Stomach smooth muscle (tissue), 2 donors: ENCODE data around the gene MLLT6.

Source experiments
- H3K27ac ChIP-seq: one replicate; pipeline ENCODE4 v1.7.0; 2013; ENCODE audit warnings: mild to moderate bottlenecking, low read length, inconsistent platforms
- H3K27me3 ChIP-seq, 2 donors: one replicate each; pipeline ENCODE4 v1.7.0; 2013; ENCODE audit warnings: low read length in 2 of 2; ENCODE audit not compliant: insufficient read depth in 2 of 2, control insufficient read depth in 1 of 2
- H3K36me3 ChIP-seq, 2 donors: one replicate each; pipeline ENCODE4 v1.7.0; 2013; ENCODE audit warnings: low read length in 2 of 2; ENCODE audit not compliant: control insufficient read depth in 2 of 2, insufficient read depth in 2 of 2
- H3K4me1 ChIP-seq: one replicate; pipeline ENCODE4 v1.7.0; 2013; ENCODE audit warnings: low read length; ENCODE audit not compliant: control insufficient read depth, insufficient read depth
- H3K4me3 ChIP-seq, 2 donors: one replicate each; pipeline ENCODE4 v1.7.0; 2013; ENCODE audit warnings: low read length in 2 of 2
- H3K9ac ChIP-seq, 2 donors: one replicate each; pipeline ENCODE4 v1.7.0; 2013; ENCODE audit warnings: low read length in 2 of 2, mild to moderate bottlenecking in 1 of 2
- H3K9me3 ChIP-seq, 2 donors: one replicate each; pipeline ENCODE4 v1.7.0; 2013; ENCODE audit warnings: low read length in 2 of 2; ENCODE audit not compliant: control insufficient read depth in 2 of 2
- donor health status: healthy.
- donor health status: Pancreatic carcinoma.

MLLT6 gene

GRCh38 chr17:38746849-38747462 is 41.9 kb downstream of the MLLT6 start:
- H3K9ac ChIP-seq = peak overlapping the region; percentile 47 to 71
- peak overlapping the region; percentile 57 to 81 for H3K4me3 ChIP-seq
- H3K36me3 ChIP-seq = no peaks in the 10 kb centered on the region
- H3K27ac ChIP-seq = peak overlapping the region; percentile 66
- H3K4me1 ChIP-seq = peaks cover 66% of the 10 kb centered on the region
- H3K27me3 ChIP-seq = peaks cover 3 to 10% of the 10 kb centered on the region in 2 donors
- H3K9me3 ChIP-seq = no peaks in the 10 kb centered on the region

DNA sequence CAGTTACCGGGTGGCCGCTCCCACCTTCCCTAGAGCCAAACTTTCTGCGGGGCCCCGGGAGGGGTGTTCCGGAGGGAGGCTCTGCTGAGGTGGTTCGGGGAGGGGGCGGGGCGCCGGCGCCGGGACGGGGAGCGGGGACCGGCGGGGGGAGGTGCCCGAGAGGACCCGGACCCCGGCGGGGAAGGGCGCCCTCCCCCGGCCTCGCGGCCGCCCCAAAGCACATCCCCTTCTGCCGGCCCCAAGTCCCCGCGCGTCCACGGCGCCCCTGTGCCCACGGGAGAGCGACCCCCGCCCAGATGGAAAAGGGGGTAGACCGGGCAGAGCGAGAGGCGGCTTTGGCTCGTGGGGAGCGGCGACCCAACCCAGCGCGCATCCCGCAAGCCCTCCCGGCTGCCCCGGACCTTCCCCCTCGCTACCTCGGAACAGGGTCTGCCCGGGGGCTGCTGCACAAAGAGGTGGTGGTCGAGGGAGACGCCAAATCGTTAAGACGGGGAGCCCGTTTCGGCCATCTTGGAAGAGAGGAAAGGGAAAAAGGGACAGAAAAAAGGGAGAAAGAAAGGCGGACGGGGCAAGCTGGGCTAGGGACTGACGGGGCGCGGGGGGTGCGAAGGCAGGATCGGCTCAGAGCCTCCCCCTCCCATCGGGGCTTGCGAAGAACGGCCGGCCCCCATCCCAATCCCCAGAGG is 42.5 kb downstream of the MLLT6 start:
- Histone ChIP-seq H3K9ac (peak overlapping the region; percentile 64 to 71), H3K27ac (peak overlapping the region; percentile 66), H3K4me1 (peaks cover 63% of the 10 kb centered on the region), H3K9me3 (no peaks in the 10 kb centered on the region), H3K36me3 (no peaks in the 10 kb centered on the region), H3K4me3 (peak overlapping the region; percentile 81), H3K27me3 (peaks cover 3 to 10% of the 10 kb centered on the region in 2 donors)

DNA sequence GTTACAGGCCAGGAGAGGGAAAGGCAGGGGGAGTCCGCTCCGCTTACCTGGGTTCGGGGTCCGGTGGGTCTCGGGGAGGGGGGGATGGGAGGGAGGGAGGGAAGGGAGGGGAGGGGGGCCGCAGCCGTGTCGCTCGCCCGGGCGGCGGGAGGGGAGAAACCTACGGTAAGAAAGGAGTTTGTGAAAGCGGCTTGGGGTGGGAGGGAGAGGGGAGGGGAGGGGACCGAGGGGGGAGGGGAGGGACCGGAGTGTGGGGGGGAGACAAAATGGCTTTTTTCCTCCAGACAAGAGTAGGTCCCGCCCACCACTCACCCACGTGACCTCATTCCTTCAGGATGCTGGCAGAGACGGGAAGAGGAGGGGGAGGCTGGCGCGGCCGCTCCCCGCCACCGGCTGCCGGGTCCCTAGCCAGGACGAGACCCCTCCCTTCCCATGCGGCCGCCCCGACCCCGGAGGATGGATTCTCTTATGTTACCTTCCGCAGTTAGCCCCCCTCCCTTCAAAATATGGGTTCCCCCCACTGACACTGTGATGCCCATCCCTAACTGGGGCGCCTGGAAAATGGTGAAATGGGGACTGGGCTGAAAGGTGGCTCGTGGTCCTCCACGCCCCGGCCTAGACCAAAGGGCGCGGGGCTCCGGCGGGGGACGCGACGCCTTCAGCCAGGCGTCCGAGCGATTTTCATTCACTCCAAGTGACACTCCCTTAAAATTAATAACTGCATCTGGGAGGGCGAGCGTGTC is 43.2 kb downstream of the MLLT6 start, which contains the start of gene PCGF2:
PCGF2 (minus strand) TSS at position 188 of the 743 bp plus-strand sequence. CDS start 7,934 bp downstream, outside the sequence.
- Histone ChIP-seq H3K27ac (peak within 1 kb of the TSS; percentile 74), H3K9ac (peak within 1 kb of the TSS; percentile 64 to 71), H3K27me3 (peaks cover 3 to 10% of the 10 kb centered on the region in 2 donors), H3K4me1 (peaks cover 60% of the 10 kb centered on the region), H3K36me3 (no peaks in the 10 kb centered on the region), H3K9me3 (no peaks in the 10 kb centered on the region), H3K4me3 (peak within 1 kb of the TSS; percentile 81)

DNA sequence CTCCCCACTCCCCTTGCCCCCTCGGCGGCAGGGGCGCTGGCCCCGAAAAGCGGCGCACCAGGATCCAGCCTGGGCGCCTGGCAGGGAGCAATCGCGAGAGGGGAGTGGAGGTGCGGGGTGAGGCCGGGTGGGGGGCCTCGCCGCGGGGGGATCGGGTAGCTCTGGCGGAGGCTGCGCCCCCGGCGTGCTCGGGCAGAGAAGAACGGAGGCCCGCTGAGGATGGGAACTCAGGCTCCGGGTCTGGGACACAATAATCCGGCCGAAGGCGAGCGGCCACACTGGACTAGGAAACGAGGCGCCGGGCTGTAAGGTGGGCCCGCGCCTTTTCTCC is 43.8 kb downstream of the MLLT6 start:
- Histone ChIP-seq H3K36me3 (no peaks in the 10 kb centered on the region), H3K27ac (peak overlapping the region; percentile 74), H3K4me1 (peaks cover 59% of the 10 kb centered on the region), H3K4me3 (peak overlapping the region; percentile 66 to 75), H3K27me3 (peaks cover 3 to 10% of the 10 kb centered on the region in 2 donors), H3K9ac (peak overlapping the region; percentile 60 to 66), H3K9me3 (no peaks in the 10 kb centered on the region)

DNA sequence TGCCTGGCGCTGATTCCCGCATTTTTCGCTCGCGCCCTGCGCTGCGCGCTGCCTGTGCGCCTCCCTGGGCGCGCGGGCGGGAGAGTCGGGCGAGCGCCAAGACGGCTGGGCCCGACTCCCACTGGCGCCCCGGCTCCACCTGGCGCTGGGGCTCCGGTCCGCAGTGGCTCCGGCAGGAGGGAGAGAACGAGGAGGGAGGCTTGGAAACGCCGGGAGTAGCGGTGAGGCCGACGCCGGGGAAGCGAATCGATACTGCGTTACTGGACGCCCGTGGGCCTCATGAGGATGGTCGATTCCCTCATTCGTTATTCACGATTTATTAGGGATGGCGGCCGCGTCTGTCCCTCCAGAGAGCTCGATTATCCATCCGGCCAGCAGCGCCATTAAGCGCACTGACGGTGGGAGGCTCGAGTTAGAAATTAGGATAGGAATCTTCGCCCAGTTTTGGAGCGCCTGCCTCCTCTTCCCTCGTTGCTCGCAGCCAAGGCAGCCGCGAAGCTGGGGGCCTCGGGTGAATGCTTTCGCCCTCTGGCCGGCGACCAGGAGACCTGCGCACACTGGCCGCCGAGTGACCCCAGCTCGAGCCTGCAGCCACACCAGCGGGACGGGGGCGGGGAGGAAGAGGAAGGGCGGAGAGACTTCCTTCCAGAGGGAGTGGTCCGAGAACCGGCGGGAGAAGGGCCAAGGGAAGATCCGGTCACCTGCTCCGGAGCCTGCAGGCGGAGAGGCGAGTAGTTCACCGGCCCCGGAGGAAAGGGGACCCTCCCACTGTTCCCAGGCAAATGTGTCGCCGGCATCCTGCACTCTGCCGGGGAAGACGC is 44.4 kb downstream of the MLLT6 start:
- Histone ChIP-seq H3K4me1 (peaks cover 59% of the 10 kb centered on the region), H3K4me3 (peak overlapping the region; percentile 66 to 75), H3K9ac (peak overlapping the region; percentile 60 to 66), H3K9me3 (no peaks in the 10 kb centered on the region), H3K27ac (peak overlapping the region; percentile 74), H3K27me3 (peaks cover 3 to 10% of the 10 kb centered on the region in 2 donors), H3K36me3 (no peaks in the 10 kb centered on the region)

GRCh38 chr17:38750044-38750311 is 44.9 kb downstream of the MLLT6 start:
- Histone ChIP-seq H3K27ac (peak overlapping the region; percentile 74), H3K9ac (peak overlapping the region in 1 of 2 donors; percentile 66), H3K27me3 (peaks cover 3 to 10% of the 10 kb centered on the region in 2 donors), H3K36me3 (no peaks in the 10 kb centered on the region), H3K9me3 (no peaks in the 10 kb centered on the region), H3K4me1 (peaks cover 59% of the 10 kb centered on the region), H3K4me3 (peak overlapping the region; percentile 66 to 75)

DNA sequence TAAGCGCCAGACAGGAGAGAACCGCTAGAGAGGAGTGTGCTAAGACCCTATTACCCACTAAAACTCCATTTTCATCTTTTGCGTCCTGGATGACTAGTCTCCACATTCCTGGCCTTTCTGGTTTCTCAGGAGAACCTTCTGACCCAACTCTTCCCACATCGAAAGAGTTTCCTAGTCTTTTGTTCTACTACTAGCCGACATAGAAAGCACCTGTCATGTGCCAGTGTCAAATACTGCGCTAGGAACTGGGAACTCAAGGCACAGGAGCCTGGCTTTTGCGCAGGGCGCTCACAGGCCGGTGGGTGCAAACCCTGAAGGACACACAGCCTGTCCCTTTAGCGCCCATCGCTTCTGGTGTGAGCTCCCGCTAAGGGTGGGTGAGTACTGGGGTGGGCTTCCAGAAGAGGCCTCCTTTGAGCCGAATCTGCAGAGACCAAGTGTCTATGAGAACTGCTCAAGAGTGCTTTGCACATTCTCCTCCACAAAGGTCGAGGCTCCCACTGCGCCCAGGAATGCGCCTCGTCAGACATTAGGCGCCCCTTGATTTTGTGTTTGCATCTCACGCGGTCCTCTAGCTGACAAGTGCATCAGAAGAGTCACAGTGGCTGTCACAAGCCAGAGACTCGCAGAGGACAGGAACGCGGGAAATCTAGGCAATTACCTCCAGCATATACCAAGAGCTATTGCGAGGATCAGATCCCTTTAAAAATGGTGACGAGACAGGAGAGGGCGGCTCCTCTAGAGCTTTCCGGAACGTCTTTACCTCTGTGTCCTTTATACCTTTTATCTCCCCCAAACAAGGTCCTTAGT is 45.4 kb downstream of the MLLT6 start:
- Histone ChIP-seq H3K4me3 (peak overlapping the region; percentile 66 to 75), H3K9ac (no peak overlapping the region), H3K27me3 (peaks cover 3 to 10% of the 10 kb centered on the region in 2 donors), H3K9me3 (no peaks in the 10 kb centered on the region), H3K4me1 (peaks cover 59% of the 10 kb centered on the region), H3K36me3 (no peaks in the 10 kb centered on the region), H3K27ac (peak overlapping the region; percentile 74)

- H3K4me1 ChIP-seq = peaks cover 53% of the 10 kb centered on the region
- peaks cover 3 to 10% of the 10 kb centered on the region in 2 donors for H3K27me3 ChIP-seq
- no peaks in the 10 kb centered on the region for H3K9me3 ChIP-seq
- no peak overlapping the region for H3K9ac ChIP-seq
- H3K27ac ChIP-seq = no peak overlapping the region
- H3K4me3 ChIP-seq = peak overlapping the region in 1 of 2 donors; percentile 99
- peaks cover 6 to 7% of the 10 kb centered on the region in 2 donors for H3K36me3 ChIP-seq
These were observed 46.2 kb downstream of the MLLT6 start for GRCh38 chr17:38751144-38751807.

DNA sequence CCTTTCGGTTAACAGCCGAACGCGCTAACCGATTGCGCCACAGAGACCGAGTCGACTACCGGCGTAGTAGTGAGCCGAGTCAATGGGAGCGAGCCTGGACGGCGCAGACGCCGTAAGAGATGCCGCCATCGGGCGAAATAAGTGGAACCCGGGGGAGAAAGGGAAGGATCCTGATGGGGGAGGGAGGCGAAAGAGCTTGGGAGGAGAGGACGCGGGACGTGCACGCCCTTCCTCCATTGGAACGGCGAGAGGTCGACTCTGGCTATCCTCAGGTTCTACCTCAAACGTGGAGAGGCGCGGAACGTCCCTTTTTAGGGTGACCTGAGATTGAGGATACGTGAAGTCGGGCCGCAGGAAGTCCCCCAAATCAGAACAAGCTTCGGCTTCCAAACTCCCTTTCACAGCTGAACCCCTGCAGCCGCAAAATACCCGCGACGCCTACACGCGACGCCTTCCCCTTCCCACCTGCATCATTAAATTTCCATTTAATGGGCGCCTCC is 46.8 kb downstream of the MLLT6 start:
- no peaks in the 10 kb centered on the region for H3K9me3 ChIP-seq
- peaks cover 48% of the 10 kb centered on the region for H3K4me1 ChIP-seq
- peaks cover 7 to 8% of the 10 kb centered on the region in 2 donors for H3K36me3 ChIP-seq
- peak overlapping the region; percentile 85 to 99 for H3K4me3 ChIP-seq
- H3K27ac ChIP-seq = peak overlapping the region; percentile 85
- peak overlapping the region; percentile 51 to 61 for H3K9ac ChIP-seq
- H3K27me3 ChIP-seq = peaks cover 3 to 10% of the 10 kb centered on the region in 2 donors
